Hepatocyte (in vitro differentiated cells): ENCODE data around the gene VPS18.

Experiments used
- CTCF ChIP-seq: fragments of 200-600 bp; sonication (generic); IDR thresholded peaks from 2 replicates; pipeline ENCODE4 v1.5.1; 2016; ENCODE audit warnings: antibody characterized with exemption, mild to moderate bottlenecking; ENCODE audit not compliant: poor library complexity
- EZH2 ChIP-seq: fragments of 200-600 bp; sonication (generic); IDR thresholded peaks from 2 replicates; pipeline ENCODE4 v1.6.1; 2016; ENCODE audit warnings: antibody characterized with exemption, mild to moderate bottlenecking, borderline replicate concordance

GRCh38 chr15:40933517-40933902 is 39.3 kb downstream of the VPS18 start:
- TF ChIP-seq CTCF = no peak
- no peak for TF ChIP-seq EZH2
